ENCODE data around the gene CLIC5.

DNA sequence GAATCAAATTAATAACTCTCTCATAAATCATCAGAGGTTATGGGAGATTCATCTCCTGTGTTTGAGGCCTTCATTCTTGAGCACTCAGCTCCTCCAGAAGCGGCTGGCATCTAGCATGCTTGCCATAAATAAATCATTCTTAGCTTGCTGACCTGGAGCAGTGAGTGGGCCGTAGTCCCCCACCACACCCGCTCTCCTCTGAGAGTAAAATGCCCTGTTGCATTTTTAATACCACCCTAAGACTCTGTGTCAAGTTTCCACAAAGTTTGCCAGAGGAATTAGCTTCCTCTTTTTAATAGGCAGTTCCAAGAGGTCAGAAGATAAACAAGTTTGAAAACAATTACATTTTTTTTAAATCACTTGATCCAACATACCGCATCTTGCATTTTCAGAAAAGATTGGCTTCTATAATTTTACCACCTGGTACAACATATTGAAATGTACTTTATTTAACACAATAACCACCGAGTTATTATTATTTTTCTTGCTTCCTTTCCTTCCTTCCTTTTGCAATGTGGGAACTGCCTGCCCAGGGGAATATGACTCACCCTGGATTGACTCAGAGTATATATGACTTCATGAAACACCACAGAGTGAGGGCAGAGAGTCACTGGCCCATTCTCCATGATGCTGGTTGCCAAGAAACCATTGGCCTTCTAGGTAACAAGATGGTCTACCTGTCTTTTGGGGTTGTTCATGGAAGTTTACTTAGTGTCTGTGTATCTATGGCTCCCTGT, 29.4 kb upstream of the CLIC5 start:
- no peak for TF ChIP-seq CTCF (IDR thresholded peaks at IDR 0.05 in 4 of 5, conservative IDR thresholded peaks at IDR 0.05 in 1 of 5)
- peak in 1 of 2 donors; percentile 22 for TF ChIP-seq POLR2A (IDR thresholded peaks at IDR 0.05)
